SK-N-MC (cell line): ENCODE data around the gene GJE1.
"Not testable (repeated sequence)": the region's sequence is repeated elsewhere in the genome, so short reads cannot be mapped to it uniquely, and the experiment has no call there.

Experiments used
- DNase-seq: peaks from one replicate; pipeline ENCODE4 v3.0.0-alpha.2; 2011; ENCODE audit warnings: low read depth, low spot score
- H3K27ac ChIP-seq: fragments of 200-600 bp; sonication (generic); 2 replicates; pipeline ENCODE4 v1.5.1; 2016; ENCODE audit warnings: mixed run types
- H3K36me3 ChIP-seq: fragments of 200-600 bp; sonication (generic); 2 replicates; pipeline ENCODE4 v1.6.1; 2017; ENCODE audit warnings: antibody characterized with exemption, low read length, mixed read lengths; ENCODE audit not compliant: insufficient read depth
- H3K4me3 ChIP-seq: fragments of 200-600 bp; sonication (generic); 2 replicates; pipeline ENCODE4 v1.5.1; 2016
- H3K9ac ChIP-seq: fragments of 200-600 bp; sonication (generic); 2 replicates; pipeline ENCODE4 v1.8.0; 2017; ENCODE audit warnings: mixed run types, mixed read lengths; ENCODE audit not compliant: insufficient read length
- H3K9me3 ChIP-seq: fragments of 200-600 bp; sonication (generic); 2 replicates; pipeline ENCODE4 v1.6.1; 2017; ENCODE audit warnings: low read depth, mild to moderate bottlenecking, antibody characterized with exemption, low read length, moderate library complexity, mixed read lengths
- EZH2 ChIP-seq: fragments of 200-600 bp; sonication (generic); IDR thresholded peaks from one replicate; pipeline ENCODE4 v1.6.1; 2017; ENCODE audit warnings: antibody characterized with exemption
- FOXP2 ChIP-seq: optimal IDR thresholded peaks from 2 replicates; pipeline ENCODE3; 2011; ENCODE audit warnings: mild to moderate bottlenecking, moderate library complexity; ENCODE audit not compliant: insufficient read depth; ENCODE audit errors: extremely low read length, control extremely low read depth
- POLR2AphosphoS5 ChIP-seq: IDR thresholded peaks from 2 replicates; pipeline ENCODE4 v1.6.1; 2012; ENCODE audit warnings: mild to moderate bottlenecking, low read depth, low read length, borderline replicate concordance

GJE1 gene

GRCh38 chr6:142121342-142121741, 11.4 kb upstream of the GJE1 start:
- Histone ChIP-seq H3K9ac (no peak overlapping the region), H3K36me3 (no peaks in the 10 kb centered on the region), H3K27ac (no peak overlapping the region), H3K9me3 (no peaks in the 10 kb centered on the region), H3K4me3 (no peak overlapping the region)
- DNase-seq = no peak
- no peak for TF ChIP-seq EZH2
- TF ChIP-seq POLR2AphosphoS5 = no peak
- no peak for TF ChIP-seq FOXP2

DNA sequence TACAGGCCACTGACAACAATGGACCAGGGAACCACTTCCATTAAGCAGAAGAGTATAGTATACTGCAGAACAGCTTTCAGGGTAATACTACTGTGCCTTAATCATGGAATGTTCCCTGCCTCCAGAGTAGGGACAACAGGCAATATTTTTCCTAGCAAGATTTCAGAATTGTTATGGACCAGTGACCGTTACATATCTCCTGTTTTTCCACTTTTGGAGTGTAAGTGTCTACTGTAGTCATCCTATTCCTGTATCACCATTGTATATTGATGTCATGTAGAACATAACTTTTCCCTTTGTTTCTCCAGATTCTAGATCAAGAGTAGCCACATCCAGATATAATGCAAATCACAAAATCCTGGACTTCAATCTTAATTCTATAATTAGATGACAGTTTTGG, 1.9 kb upstream of the GJE1 start:
- TF ChIP-seq FOXP2 (no peak), EZH2 (no peak), POLR2AphosphoS5 (no peak)
- Histone ChIP-seq H3K9ac (no peak overlapping the region), H3K36me3 (no peaks in the 10 kb centered on the region), H3K27ac (no peak overlapping the region), H3K9me3 (peaks cover 4% of the 10 kb centered on the region; the same call in 1 of the 2 replicates), H3K4me3 (no peak overlapping the region)
- no peak for DNase-seq

DNA sequence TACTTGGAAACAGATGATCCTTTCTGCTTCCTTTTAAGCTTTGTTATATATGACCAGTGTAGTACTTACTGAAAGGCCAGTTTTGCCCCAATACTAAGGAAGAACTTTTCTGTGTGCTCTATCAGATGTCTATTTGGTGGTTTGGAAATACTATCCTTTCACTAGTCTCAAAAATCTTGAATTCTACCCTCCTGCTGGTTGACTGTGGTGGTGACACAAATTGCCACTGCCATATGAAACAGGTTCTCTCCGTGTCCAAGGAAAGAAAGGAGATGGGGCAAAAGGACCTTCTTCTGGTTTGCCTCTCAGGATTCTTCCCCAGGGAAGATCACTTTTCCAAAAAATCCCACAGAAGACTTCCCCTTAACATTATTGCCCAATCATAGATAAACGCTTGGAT, 6.2 kb downstream of the GJE1 start:
- Histone ChIP-seq H3K36me3 (no peaks in the 10 kb centered on the region), H3K9ac (no peak overlapping the region), H3K9me3 (no peaks in the 10 kb centered on the region), H3K4me3 (no peak overlapping the region), H3K27ac (no peak overlapping the region)
- TF ChIP-seq EZH2 = no peak
- no peak for TF ChIP-seq POLR2AphosphoS5
- TF ChIP-seq FOXP2 = no peak
- DNase-seq = no peak

DNA sequence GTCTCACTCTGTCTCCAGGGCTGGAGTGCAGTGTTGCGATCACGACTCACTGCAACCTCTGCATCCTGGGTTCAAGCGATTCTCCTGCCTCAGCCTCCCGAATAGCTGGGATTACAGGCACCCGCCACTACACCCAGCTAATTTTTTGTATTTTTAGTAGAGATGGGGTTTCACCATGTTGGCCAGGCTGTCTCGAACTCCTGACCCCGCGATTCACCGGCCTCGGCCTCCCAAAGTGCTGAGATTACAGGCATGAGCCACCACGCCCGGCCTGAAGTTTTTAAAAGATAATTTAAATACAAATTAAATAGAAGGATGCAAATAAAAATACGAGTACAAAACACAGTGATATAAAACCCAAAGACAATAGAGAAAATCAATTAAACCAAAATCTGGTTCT, 8.8 kb downstream of the GJE1 start:
- H3K9ac ChIP-seq, H3K27ac ChIP-seq, DNase-seq, H3K36me3 ChIP-seq, H3K9me3 ChIP-seq, H3K4me3 ChIP-seq: not testable (repeated sequence)

GRCh38 chr6:142146828-142147662, 14.3 kb downstream of the GJE1 start, which contains the start of the genes NMBR and VTA1:
TSS of gene NMBR (minus strand) at chr6:142147122. CDS start at chr6:142088658, 58,464 bp downstream.
TSS of gene VTA1 (plus strand) at chr6:142147263. CDS start at chr6:142147288, 25 bp downstream.
- Histone ChIP-seq H3K4me3 (peak within 1 kb of the TSS; percentile 88), H3K27ac (peak within 1 kb of the TSS; percentile 45; the same call in 1 of the 2 replicates), H3K36me3 (peaks cover 30% of the 10 kb centered on the region), H3K9ac (peak within 1 kb of the TSS; percentile 88), H3K9me3 (no peaks in the 10 kb centered on the region)
- TF ChIP-seq EZH2 (no peak), POLR2AphosphoS5 (peak; percentile 87), FOXP2 (peak; percentile 90)
- peak; percentile 97 for DNase-seq

DNA sequence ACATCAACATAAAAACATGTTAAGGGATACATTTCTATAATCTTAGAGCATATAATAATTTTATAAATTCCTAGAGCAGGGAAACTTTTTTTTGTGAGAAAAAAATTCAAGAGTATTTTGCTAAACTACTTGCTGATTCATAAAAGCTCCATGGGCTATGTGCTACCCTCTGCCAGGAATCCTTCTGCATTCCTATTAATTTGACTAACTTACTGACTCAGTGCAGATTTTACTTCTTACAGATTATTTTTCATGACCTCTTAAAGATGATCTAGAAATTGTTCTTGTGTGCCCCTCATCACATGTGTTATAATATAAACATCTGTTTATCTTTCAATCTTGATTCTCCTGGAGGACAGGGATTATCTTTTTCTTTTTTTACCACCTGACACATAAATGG, 20.0 kb downstream of the GJE1 start:
- H3K9me3 ChIP-seq = no peaks in the 10 kb centered on the region
- no peak overlapping the region for H3K27ac ChIP-seq
- no peak overlapping the region for H3K9ac ChIP-seq
- TF ChIP-seq POLR2AphosphoS5 = no peak
- DNase-seq = no peak
- H3K36me3 ChIP-seq = peaks cover 41% of the 10 kb centered on the region
- no peak overlapping the region for H3K4me3 ChIP-seq

DNA sequence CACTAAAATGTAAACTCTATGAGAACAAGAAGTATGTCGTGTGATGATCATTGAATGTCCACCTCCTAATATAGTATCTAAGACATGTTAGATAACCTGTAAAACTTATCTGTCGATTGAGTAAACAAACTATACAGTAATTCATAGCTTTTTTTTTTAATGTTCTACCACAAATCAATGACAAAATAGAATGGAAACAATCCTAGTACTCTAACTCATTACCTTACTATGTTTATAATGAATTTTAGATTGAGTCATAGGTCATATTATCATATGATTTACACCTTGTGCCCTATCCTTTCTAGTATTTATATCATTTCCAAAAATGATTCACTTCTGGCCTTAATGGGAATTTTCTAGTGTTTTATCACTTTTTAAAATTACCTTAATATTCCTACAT, 20.5 kb downstream of the GJE1 start:
- Histone ChIP-seq H3K36me3 (peaks cover 41% of the 10 kb centered on the region), H3K4me3 (no peak overlapping the region), H3K9me3 (no peaks in the 10 kb centered on the region), H3K27ac (no peak overlapping the region), H3K9ac (no peak overlapping the region)
- TF ChIP-seq EZH2 = no peak
- no peak for TF ChIP-seq POLR2AphosphoS5
- TF ChIP-seq FOXP2 = no peak
- DNase-seq = no peak

DNA sequence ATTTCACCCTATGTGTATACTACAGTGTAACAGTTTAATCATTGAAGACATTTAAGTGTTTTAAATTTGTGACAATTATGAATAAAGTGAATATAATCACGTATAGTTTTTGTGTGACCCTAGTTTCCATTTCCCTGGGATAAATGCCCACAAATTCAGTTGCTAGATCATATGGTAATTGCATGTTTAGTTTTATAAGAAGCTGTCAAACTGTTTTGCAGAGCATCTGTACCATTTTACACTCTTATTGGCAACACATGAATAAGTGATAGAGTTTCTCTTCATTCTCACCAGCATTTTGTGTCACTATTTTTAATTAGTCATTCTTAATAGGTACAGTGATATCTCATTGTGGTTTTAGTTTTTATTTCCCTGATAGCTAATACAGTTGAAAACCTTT, 21.6 kb downstream of the GJE1 start:
- no peaks in the 10 kb centered on the region for H3K9me3 ChIP-seq
- H3K36me3 ChIP-seq = peaks cover 32% of the 10 kb centered on the region
- H3K4me3 ChIP-seq = no peak overlapping the region
- no peak for DNase-seq
- H3K27ac ChIP-seq = no peak overlapping the region
- no peak for TF ChIP-seq FOXP2
- no peak for TF ChIP-seq EZH2
- no peak for TF ChIP-seq POLR2AphosphoS5
- H3K9ac ChIP-seq = no peak overlapping the region

DNA sequence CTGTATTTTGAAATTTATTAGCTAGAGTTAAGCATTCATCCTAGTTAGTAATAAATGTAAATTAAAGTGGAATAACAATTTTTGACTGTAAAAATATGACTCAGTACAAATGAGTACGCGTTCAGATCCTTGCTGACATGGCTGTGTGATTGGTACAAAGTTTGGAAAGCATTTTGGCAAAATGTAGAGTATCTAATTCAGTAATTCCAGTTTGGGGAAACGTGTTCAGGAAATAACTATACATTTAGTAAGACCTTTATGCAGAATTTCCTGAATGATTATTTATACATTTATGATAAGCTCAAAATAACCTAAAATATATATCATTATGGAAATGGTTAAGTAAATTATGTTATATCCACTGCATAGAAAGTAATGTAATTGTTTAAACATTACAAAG, 22.4 kb downstream of the GJE1 start:
- Histone ChIP-seq H3K27ac (no peak overlapping the region), H3K9me3 (no peaks in the 10 kb centered on the region), H3K9ac (no peak overlapping the region), H3K4me3 (no peak overlapping the region), H3K36me3 (peaks cover 27% of the 10 kb centered on the region)
- TF ChIP-seq POLR2AphosphoS5 (no peak), FOXP2 (no peak), EZH2 (no peak)
- no peak for DNase-seq
